ENCODE results near the gene IRAK1. TPM values are rescaled to one million over a fixed set of nuclear protein-coding genes. Genes with fewer than 3 reads are reported as not detected.

Gene IRAK1
- total RNA-seq, 4 donors from 2014 or later = 64.1 to 155 (median 107) TPM

GRCh38 chrX:154048398-154048797 is 28.7 kb upstream of the IRAK1 start:
- Histone ChIP-seq H3K27me3 (no peaks in the 10 kb centered on the region), H3K36me3 (no peaks in the 10 kb centered on the region), H3K4me1 (peaks cover 0 to 49% (median 6%) of the 10 kb centered on the region in 4 donors), H3K9me3 (no peaks in the 10 kb centered on the region), H3K4me3 (no peak overlapping the region), H3K27ac (peak overlapping the region in 1 of 4 donors; percentile 17)
- in situ Hi-C loops (cut with MboI; ENCODE audit: low pct_ligation_motif_present in 1 of 4, low pct_unique_long_range_greater_than_20kb in 1 of 4, low sequenced_read_pairs in 3 of 4) (no loop called here), intact Hi-C loops (cut with DNase I; ENCODE audit: low total_unique reads) (no loop called here)
- WGBS, 2 donors (ENCODE audit: low coverage in 1 of 2) = 83% methylated on average over 11 of the region's 11 CpGs; no CpG with 5 or more reads in 1 of the 2 donors
- DNase-seq = no peak
- TF ChIP-seq POLR2A (IDR thresholded peaks at IDR 0.05) (no peak), CTCF (IDR thresholded peaks at IDR 0.05) (no peak), POLR2AphosphoS5 (IDR thresholded peaks at IDR 0.05) (no peak), EP300 (IDR thresholded peaks at IDR 0.05; ENCODE audit: low read depth) (no peak)

GRCh38 chrX:154046940-154047610 is 27.4 kb upstream of the IRAK1 start:
- H3K4me1 ChIP-seq = peaks cover 3 to 52% (median 9%) of the 10 kb centered on the region in 4 donors
- no peak for DNase-seq
- H3K36me3 ChIP-seq = no peaks in the 10 kb centered on the region
- TF ChIP-seq POLR2A (IDR thresholded peaks at IDR 0.05) (no peak), CTCF (IDR thresholded peaks at IDR 0.05) (no peak), POLR2AphosphoS5 (IDR thresholded peaks at IDR 0.05) (no peak), EP300 (IDR thresholded peaks at IDR 0.05; ENCODE audit: low read depth) (no peak)
- in situ Hi-C loops (cut with MboI; ENCODE audit: low pct_ligation_motif_present in 1 of 4, low pct_unique_long_range_greater_than_20kb in 1 of 4, low sequenced_read_pairs in 3 of 4) (no loop called here), intact Hi-C loops (cut with DNase I; ENCODE audit: low total_unique reads) (no loop called here)
- WGBS, 2 donors (ENCODE audit: low coverage in 1 of 2) = 53 to 63% methylated on average over 2 to 4 of the region's 4 CpGs
- no peaks in the 10 kb centered on the region for H3K9me3 ChIP-seq
- H3K4me3 ChIP-seq = no peak overlapping the region
- H3K27me3 ChIP-seq = no peaks in the 10 kb centered on the region
- peak overlapping the region; percentile 50 to 79 (median 64) for H3K27ac ChIP-seq

- H3K4me1 ChIP-seq = peaks cover 3 to 57% (median 9%) of the 10 kb centered on the region in 4 donors
- in situ Hi-C loops (cut with MboI; ENCODE audit: low pct_ligation_motif_present in 1 of 4, low pct_unique_long_range_greater_than_20kb in 1 of 4, low sequenced_read_pairs in 3 of 4) (no loop called here), intact Hi-C loops (cut with DNase I; ENCODE audit: low total_unique reads) (no loop called here)
- no peak for DNase-seq
- no peaks in the 10 kb centered on the region for H3K27me3 ChIP-seq
- H3K27ac ChIP-seq = peak overlapping the region; percentile 50 to 79 (median 64)
- H3K4me3 ChIP-seq = no peak overlapping the region
- TF ChIP-seq EP300 (IDR thresholded peaks at IDR 0.05; ENCODE audit: low read depth) = no peak
- no peak for TF ChIP-seq POLR2A (IDR thresholded peaks at IDR 0.05)
- TF ChIP-seq CTCF (IDR thresholded peaks at IDR 0.05) = no peak
- no peak for TF ChIP-seq POLR2AphosphoS5 (IDR thresholded peaks at IDR 0.05)
- no peaks in the 10 kb centered on the region for H3K9me3 ChIP-seq
- H3K36me3 ChIP-seq = no peaks in the 10 kb centered on the region
- 40 to 56% methylated on average over 1 to 10 of the region's 10 CpGs for WGBS, 2 donors (ENCODE audit: low coverage in 1 of 2)
Measured at GRCh38 chrX:154046031-154046781, 26.5 kb upstream of the IRAK1 start.

- no peaks in the 10 kb centered on the region for H3K9me3 ChIP-seq
- 77 to 80% methylated on average over 1 to 6 of the region's 6 CpGs for WGBS, 2 donors (ENCODE audit: low coverage in 1 of 2)
- peak overlapping the region; percentile 1 to 79 (median 42) for H3K27ac ChIP-seq
Measured at GRCh38 chrX:154044091-154044490, 24.4 kb upstream of the IRAK1 start.

More at GRCh38 chrX:154044091-154044490, 24.4 kb upstream of the IRAK1 start:
- no peak overlapping the region for H3K4me3 ChIP-seq
- intact Hi-C loops (cut with DNase I; ENCODE audit: low total_unique reads) (no loop called here), in situ Hi-C loops (cut with MboI; ENCODE audit: low pct_ligation_motif_present in 1 of 4, low pct_unique_long_range_greater_than_20kb in 1 of 4, low sequenced_read_pairs in 3 of 4) (no loop called here)
- H3K27me3 ChIP-seq = no peaks in the 10 kb centered on the region
- DNase-seq = no peak
- no peaks in the 10 kb centered on the region for H3K36me3 ChIP-seq
- peaks cover 0 to 44% (median 5%) of the 10 kb centered on the region in 4 donors for H3K4me1 ChIP-seq
- TF ChIP-seq POLR2A (IDR thresholded peaks at IDR 0.05) (no peak), POLR2AphosphoS5 (IDR thresholded peaks at IDR 0.05) (no peak)
